HEK293 (cell line): ENCODE measurements around the gene C19orf38.

Experiments
- CTCF ChIP-seq: fragments of 450-650 bp; formaldehyde crosslinking; IDR thresholded peaks from 2 replicates; pipeline ENCODE4 v1.5.1; 2016; ENCODE audit warnings: missing biosample characterization, missing genetic modification characterization
- MYNN ChIP-seq: fragments of 450-650 bp; formaldehyde crosslinking; IDR thresholded peaks from 2 replicates; pipeline ENCODE4 v1.5.1; 2016; ENCODE audit warnings: missing biosample characterization, missing genetic modification characterization, borderline replicate concordance
- REST ChIP-seq: fragments of 450-650 bp; formaldehyde crosslinking; IDR thresholded peaks from 2 replicates; pipeline ENCODE4 v1.5.1; 2016; ENCODE audit warnings: missing biosample characterization, missing genetic modification characterization
- SETDB1 ChIP-seq: IDR thresholded peaks from one replicate; pipeline ENCODE4 v1.6.1; 2017; ENCODE audit warnings: mild to moderate bottlenecking, low read length, moderate library complexity, mixed read lengths; ENCODE audit not compliant: insufficient read length
- WT1 ChIP-seq: fragments of 450-650 bp; formaldehyde crosslinking; IDR thresholded peaks from 2 replicates; pipeline ENCODE4 v1.5.1; 2016; ENCODE audit warnings: missing biosample characterization, missing genetic modification characterization
- ZBTB26 ChIP-seq: fragments of 450-650 bp; formaldehyde crosslinking; optimal IDR thresholded peaks from 2 replicates; pipeline ENCODE3; 2016; ENCODE audit warnings: missing biosample characterization, mild to moderate bottlenecking, missing genetic modification characterization
- ZNF140 ChIP-seq: fragments of 450-650 bp; formaldehyde crosslinking; IDR thresholded peaks from 2 replicates; pipeline ENCODE4 v1.5.1; 2016; ENCODE audit warnings: missing biosample characterization, missing genetic modification characterization
- ZNF248 ChIP-seq: fragments of 450-650 bp; formaldehyde crosslinking; IDR thresholded peaks from 2 replicates; pipeline ENCODE4 v1.5.1; 2017; ENCODE audit warnings: missing biosample characterization, missing genetic modification characterization
- ZNF747 ChIP-seq: fragments of 450-650 bp; formaldehyde crosslinking; IDR thresholded peaks from 2 replicates; pipeline ENCODE4 v1.5.1; 2016; ENCODE audit warnings: missing biosample characterization, missing genetic modification characterization

GRCh38 chr19:10912619-10913018 is 64.4 kb downstream of the C19orf38 start:
- TF ChIP-seq SETDB1, result no peak
- no peak for TF ChIP-seq REST (tag by site-specific recombination)
- no peak for TF ChIP-seq ZNF747 (tag by site-specific recombination)
- TF ChIP-seq CTCF (tag by site-specific recombination), result no peak
- no peak for TF ChIP-seq ZNF140
- no peak for TF ChIP-seq MYNN
- TF ChIP-seq ZBTB26, result no peak
- no peak for TF ChIP-seq ZNF248
- TF ChIP-seq WT1 (tag by site-specific recombination), result no peak
